Measurements from ENCODE around the gene IGSF3. TPM values are rescaled to one million over a fixed set of nuclear protein-coding genes. Genes with fewer than 3 reads are reported as not detected.

IGSF3 gene
- total RNA-seq, 2 donors from 2014 or later, result 21.4 to 30.6 TPM

DNA sequence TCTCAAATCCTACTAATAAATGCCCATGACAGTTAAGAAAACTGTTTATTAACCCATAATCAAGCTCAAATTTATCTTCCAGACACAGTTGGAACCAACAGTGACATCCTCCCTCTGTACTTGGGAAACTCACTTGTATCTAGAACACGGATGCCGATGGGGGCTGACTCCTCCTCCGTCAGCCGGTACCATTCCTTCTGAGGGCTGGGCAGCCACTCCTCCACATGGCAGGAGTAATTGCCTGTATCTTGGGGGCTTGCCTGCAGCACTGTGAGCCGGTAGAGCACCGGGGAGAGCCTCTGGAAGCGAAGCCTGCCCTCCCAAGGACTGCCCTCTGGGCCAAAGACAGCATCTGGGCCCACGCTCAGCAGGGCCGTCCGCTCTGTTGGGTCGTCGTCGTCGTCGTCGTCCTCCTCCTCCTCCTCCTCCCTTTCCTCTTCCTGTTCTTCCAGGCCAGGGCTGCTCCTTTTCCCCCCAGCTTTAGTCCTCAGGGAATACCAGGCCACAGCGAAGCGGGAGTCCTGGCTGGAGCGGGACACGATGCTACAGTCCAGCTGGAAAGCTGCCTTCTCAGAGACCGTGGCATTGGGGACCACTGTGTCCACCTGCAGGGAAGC lies 88.2 kb downstream of the IGSF3 start:
- Histone ChIP-seq H3K27ac (no peak overlapping the region), H3K4me3 (no peak overlapping the region), H3K27me3 (no peaks in the 10 kb centered on the region), H3K9ac (ENCODE audit: low read depth in 2 of 2, low read length in 2 of 2) (no peak overlapping the region), H3K36me3 (no peaks in the 10 kb centered on the region), H3K4me1 (no peaks in the 10 kb centered on the region), H3K9me3 (no peaks in the 10 kb centered on the region)
- no peak for DNase-seq
- intact Hi-C loops (cut with DNase I), result no loop called here
- TF ChIP-seq, protein P1, sequence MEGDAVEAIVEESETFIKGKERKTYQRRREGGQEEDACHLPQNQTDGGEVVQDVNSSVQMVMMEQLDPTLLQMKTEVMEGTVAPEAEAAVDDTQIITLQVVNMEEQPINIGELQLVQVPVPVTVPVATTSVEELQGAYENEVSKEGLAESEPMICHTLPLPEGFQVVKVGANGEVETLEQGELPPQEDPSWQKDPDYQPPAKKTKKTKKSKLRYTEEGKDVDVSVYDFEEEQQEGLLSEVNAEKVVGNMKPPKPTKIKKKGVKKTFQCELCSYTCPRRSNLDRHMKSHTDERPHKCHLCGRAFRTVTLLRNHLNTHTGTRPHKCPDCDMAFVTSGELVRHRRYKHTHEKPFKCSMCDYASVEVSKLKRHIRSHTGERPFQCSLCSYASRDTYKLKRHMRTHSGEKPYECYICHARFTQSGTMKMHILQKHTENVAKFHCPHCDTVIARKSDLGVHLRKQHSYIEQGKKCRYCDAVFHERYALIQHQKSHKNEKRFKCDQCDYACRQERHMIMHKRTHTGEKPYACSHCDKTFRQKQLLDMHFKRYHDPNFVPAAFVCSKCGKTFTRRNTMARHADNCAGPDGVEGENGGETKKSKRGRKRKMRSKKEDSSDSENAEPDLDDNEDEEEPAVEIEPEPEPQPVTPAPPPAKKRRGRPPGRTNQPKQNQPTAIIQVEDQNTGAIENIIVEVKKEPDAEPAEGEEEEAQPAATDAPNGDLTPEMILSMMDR (IDR thresholded peaks at IDR 0.05), result no peak

DNA sequence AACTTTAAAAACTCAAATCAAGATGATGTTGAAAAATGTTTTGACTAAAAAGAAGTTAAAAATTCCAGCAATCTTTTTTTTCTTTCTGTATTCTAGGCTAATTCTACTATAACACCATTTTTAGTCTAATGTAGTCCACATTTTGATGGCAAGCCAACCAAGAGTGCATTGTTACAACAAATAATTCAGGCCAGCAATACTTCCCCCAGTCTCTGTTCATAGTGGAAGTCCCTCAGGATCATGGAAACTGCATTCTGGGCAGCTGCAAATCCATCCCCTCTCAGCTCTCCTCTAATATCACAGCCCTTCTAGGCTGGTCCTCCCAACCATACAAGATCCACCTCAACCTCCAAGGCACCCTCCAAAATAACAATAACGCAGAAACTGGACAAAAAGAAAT lies 89.0 kb downstream of the IGSF3 start:
- H3K9me3 ChIP-seq, result no peaks in the 10 kb centered on the region
- TF ChIP-seq, protein P1 (IDR thresholded peaks at IDR 0.05), result no peak

DNA sequence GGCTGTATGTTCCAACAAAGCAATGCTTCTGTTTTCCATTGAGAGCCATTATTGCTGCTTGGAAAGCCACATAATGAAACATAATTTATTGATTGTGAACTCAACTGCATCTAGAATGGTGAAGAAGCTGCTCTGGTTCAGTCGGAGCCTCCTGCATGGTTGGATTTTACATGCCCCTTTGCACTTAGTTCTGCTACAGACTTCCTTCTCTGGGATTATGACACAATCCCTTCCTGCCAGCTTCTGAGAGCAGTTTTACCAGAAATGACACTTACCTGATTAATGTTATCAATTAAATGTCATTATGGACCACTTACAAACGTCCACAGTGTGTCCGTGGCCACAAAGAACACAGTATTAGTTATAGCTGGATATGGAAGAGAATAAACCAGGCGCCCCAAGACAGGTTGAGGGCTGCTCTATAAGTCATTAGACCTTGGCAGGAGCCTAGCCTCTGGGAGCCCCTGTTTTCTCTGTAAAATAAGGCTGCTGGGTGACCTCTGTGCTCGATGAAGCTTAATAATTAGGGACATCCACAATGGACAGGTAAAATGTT lies 89.7 kb downstream of the IGSF3 start:
- Histone ChIP-seq H3K27me3 (no peaks in the 10 kb centered on the region), H3K4me1 (no peaks in the 10 kb centered on the region), H3K9ac (ENCODE audit: low read depth in 2 of 2, low read length in 2 of 2) (no peak overlapping the region), H3K9me3 (no peaks in the 10 kb centered on the region), H3K4me3 (no peak overlapping the region), H3K27ac (no peak overlapping the region), H3K36me3 (no peaks in the 10 kb centered on the region)
- intact Hi-C loops (cut with DNase I), result no loop called here
- TF ChIP-seq, protein P1 (IDR thresholded peaks at IDR 0.05), result no peak
- no peak for DNase-seq

More for the DNA sequence above, 89.0 kb downstream of the IGSF3 start:
- H3K4me3 ChIP-seq, result no peak overlapping the region
- intact Hi-C loops (cut with DNase I), result no loop called here
- no peak overlapping the region for H3K27ac ChIP-seq
- no peak overlapping the region for H3K9ac ChIP-seq (ENCODE audit: low read depth in 2 of 2, low read length in 2 of 2)
- no peaks in the 10 kb centered on the region for H3K27me3 ChIP-seq
- no peaks in the 10 kb centered on the region for H3K4me1 ChIP-seq
- H3K36me3 ChIP-seq, result no peaks in the 10 kb centered on the region
- DNase-seq, result no peak

- Histone ChIP-seq H3K9me3 (no peaks in the 10 kb centered on the region), H3K27me3 (no peaks in the 10 kb centered on the region), H3K4me3 (no peak overlapping the region), H3K4me1 (no peaks in the 10 kb centered on the region), H3K9ac (ENCODE audit: low read depth in 2 of 2, low read length in 2 of 2) (no peak overlapping the region), H3K27ac (no peak overlapping the region), H3K36me3 (no peaks in the 10 kb centered on the region)
- intact Hi-C loops (cut with DNase I), result loop anchor here (2.0 to 5.0 kb wide), 2 partner anchors 98 to 483 kb away; no protein-coding TSS in a partner anchor
- TF ChIP-seq, protein P1 (IDR thresholded peaks at IDR 0.05), result peak; percentile 92
- DNase-seq, result peak; percentile 69
These were observed 92.8 kb downstream of the IGSF3 start for GRCh38 chr1:116574581-116575291.

GRCh38 chr1:116573431-116574095 lies 94.0 kb downstream of the IGSF3 start:
- Histone ChIP-seq H3K4me3 (no peak overlapping the region), H3K27me3 (no peaks in the 10 kb centered on the region), H3K4me1 (no peaks in the 10 kb centered on the region), H3K36me3 (no peaks in the 10 kb centered on the region), H3K9ac (ENCODE audit: low read depth in 2 of 2, low read length in 2 of 2) (no peak overlapping the region), H3K27ac (no peak overlapping the region), H3K9me3 (no peaks in the 10 kb centered on the region)
- intact Hi-C loops (cut with DNase I), result loop anchor here (2.0 to 5.0 kb wide), 2 partner anchors 99 to 484 kb away; no protein-coding TSS in a partner anchor
- no peak for DNase-seq
- TF ChIP-seq, protein P1 (IDR thresholded peaks at IDR 0.05), result no peak
